LNCAP (cell line): ENCODE data around the gene AP2A2.

Experiments used
- TF ChIP-seq, protein P1 (sequence below): fragments of 450-650 bp; IDR thresholded peaks from 2 replicates; pipeline ENCODE4 v1.5.1; 2017; ENCODE audit warnings: mild to moderate bottlenecking

The AP2A2 gene

DNA sequence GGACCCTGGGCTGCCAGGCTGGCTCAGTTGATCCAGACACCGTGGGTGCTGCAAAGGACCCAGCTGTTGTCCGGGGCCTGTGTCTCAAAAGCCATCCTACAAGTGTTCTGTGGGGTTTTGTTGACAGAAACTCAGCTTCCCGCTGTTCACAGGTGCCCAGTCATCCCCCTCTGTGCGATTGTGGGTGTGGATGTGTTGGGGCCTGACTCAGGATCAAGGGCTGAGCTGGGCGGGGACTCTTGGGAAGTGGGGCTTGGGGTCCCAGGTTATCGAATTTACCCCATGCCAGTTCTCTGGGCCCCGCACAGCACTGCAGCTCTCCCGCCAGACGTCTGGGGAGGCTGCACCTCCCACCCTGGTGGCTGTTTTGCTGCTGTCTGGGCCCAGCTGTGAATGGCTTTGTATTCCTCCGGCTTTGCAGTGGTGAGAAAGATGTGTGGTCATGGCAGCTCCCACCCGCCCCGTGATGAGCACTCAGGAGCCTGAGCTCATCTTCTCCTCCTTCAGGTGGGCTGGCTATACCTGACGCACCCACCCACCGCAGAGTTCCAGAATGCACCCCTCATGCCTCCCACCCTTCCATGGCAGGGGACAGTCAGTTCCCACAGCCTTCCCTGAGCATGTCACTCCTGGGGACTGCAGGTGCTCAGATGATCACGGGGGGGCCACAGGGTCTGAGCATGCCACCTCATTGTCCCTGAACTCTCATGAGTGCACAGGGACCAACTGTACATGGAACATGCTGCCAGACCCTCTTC, 3.6 kb upstream of the AP2A2 start:
- TF ChIP-seq, protein P1, sequence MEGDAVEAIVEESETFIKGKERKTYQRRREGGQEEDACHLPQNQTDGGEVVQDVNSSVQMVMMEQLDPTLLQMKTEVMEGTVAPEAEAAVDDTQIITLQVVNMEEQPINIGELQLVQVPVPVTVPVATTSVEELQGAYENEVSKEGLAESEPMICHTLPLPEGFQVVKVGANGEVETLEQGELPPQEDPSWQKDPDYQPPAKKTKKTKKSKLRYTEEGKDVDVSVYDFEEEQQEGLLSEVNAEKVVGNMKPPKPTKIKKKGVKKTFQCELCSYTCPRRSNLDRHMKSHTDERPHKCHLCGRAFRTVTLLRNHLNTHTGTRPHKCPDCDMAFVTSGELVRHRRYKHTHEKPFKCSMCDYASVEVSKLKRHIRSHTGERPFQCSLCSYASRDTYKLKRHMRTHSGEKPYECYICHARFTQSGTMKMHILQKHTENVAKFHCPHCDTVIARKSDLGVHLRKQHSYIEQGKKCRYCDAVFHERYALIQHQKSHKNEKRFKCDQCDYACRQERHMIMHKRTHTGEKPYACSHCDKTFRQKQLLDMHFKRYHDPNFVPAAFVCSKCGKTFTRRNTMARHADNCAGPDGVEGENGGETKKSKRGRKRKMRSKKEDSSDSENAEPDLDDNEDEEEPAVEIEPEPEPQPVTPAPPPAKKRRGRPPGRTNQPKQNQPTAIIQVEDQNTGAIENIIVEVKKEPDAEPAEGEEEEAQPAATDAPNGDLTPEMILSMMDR = no peak

DNA sequence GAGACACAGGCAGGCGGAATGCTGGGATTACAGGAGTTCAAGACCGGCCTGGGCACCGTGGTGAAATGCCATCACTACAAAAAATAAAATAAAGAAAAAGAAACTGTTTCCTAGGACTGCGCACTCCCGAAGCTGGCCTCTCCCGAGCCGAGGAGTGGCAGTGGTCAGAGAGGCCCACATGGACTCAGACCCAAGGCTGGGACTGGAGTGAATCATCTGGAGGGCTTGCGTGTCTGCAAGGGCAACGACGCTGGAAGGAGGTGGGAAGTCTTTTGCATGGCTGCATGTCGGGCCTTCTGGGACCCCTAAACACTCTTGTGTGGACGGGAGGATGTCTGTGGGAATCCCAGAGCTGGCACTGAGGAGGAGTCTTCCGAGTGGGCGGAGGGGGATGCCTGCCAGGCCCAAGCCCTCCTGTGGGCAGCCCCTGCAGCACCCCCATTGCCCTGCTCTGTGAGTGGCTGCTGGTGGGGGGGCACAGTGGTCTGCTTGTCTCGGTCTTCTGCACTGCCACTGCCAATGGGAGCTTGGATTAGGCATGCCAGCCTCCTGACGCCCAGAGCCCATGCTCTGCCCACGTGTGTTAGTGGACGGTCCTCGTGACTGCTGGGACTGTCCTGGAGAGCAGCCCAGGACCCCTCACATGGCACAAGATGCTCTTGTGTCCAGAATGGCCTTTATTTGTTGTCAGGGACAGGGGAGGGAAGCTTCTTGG, 1.8 kb upstream of the AP2A2 start:
- TF ChIP-seq, protein P1 = no peak

DNA sequence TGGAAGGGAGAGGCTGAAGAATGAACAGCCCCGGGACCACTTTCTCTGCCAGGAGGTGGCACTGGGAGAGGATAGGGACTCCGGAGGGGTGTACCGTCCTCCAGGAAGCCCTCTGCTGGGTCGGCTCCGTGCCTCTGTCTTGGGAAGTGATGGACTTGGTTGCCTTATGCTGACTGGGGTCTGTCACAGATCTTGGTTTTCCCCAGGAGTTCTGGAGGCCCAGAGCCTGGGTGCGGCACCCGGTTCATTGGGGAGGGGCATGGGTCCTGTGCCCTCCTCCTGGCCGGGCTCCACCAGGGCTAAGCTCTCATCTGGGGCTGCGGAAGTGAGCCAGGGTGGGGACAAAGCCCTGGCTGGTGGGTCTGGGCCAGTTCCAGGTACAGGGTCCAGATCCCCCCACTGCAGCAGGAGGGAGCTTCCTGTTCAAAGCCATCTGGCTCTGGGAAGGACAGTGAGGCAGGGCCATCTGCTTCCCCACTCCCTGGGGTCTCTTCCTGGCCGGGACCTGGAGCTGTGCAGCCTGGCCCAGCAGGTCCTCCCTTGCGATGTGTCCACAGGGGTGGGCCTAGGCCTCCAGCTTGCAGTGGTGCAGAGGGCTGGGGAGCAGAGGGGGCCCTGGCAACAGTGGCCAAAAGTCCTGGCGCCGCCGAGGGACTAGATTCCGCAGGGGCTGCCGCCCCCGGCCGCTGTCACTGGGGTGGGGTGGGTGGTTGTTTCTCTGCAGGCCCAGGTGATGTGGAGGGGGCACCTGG, 1.1 kb upstream of the AP2A2 start:
- TF ChIP-seq, protein P1 = no peak

DNA sequence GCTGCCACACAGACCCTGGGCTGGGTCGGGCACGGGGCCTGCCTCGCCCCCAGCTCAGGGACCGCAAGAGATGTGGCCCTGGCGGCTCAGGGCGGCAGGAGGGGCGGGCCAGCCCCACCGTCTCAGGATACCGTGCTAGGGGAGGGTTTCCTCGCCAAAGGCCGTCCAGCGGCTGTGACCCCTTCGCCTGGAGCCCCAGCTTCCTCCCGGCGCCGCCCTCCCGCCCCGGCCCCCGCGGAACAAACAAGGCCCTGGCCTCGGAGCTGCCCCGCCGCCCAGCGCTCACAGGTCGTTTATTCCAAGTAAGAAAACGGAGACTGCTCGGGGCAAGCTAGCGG, 543 bp upstream of the AP2A2 start:
- TF ChIP-seq, protein P1 = no peak

DNA sequence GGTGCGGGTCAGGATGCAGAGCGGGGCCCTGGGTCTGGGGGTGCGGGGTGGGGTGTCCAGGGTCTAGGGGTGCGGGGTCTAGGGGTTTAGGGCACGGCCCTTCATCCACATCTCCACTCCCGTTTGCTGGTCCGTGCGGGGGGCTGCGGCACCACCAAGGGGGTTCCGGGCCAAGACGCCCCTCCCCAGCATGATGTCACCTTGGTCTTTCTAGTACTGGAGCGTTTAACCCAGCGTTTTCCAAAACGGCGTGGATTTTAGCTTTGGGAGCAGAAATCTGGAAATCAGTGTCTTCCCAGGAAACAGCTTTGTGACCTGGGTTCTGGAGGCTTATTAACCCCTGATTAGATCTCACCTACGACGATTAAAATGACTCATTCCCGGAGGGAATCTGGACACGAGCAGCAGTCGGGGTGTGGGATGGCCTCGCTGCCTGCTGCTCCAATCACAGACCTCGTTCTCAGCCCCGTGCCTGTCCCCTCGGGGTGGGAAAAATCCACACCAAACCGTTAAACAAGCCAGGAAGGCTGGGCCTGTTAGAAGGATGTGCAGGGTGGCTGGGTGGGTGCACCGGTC, 759 bp downstream of the AP2A2 start:
- TF ChIP-seq, protein P1 = no peak

DNA sequence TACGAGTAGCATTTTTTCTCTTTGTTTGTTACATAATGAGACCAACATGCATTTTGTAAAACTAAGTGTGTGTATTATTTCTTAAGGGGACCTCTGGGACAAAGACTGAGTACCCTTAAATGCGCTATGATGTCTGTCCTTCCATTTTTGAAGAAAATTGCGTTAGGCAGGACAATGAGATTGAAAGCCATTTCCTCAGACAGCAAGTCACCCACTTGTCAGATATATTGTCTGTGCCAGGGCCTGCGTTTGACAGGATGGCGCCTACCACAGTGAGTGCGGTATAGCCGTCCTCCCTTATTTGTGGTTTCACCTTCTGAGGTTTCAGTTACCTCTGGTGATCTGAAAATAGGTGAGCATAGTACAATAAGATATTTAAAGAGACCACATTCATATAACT, 2.2 kb downstream of the AP2A2 start:
- TF ChIP-seq, protein P1 = no peak

DNA sequence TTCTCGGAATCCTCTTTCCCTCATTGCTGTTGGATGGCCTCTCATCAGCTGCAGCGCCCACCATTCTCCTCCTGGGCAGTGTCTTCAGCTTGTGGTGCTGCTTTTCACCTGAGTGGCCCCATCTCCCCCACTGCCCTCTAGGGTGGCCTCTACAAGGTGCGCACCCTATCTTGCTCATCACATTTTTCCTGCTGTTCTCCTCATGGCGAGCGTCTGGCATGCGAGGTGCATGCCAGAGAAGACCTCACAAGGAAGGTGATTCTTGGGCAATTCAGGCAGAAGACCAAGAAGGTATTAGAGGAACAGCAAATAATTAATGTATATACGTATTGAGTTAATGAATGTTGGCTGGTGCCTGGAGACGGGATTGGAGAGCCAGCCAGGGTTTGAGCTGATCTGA, 3.1 kb downstream of the AP2A2 start:
- TF ChIP-seq, protein P1 = no peak
